Stimulated activated memory B cell treated with anti-CD40 and anti-IgM and Interleukin-4, amounts not matched to agents 10 μg/mL and 1 μg/mL and 100 μg/mL, for 72 hours (primary cell): Measurements from ENCODE around the gene BBS12.
"Not testable (repeated sequence)": the region's sequence is repeated elsewhere in the genome, so short reads cannot be mapped to it uniquely, and the experiment has no call there.

Experiments used
- ATAC-seq: fragments of 150-1000 bp; cut with Tn5 transposase; 2 replicates; pipeline ENCODE4 v1.10.0; 2021
- H3K27ac Mint-ChIP-seq: one replicate; pipeline ENCODE4 v1.8.0; 2022; ENCODE audit warnings: mild to moderate bottlenecking, mixed read lengths
- H3K27me3 Mint-ChIP-seq: one replicate; pipeline ENCODE4 v1.8.0; 2022; ENCODE audit warnings: mixed read lengths
- H3K36me3 Mint-ChIP-seq: one replicate; pipeline ENCODE4 v1.8.0; 2022; ENCODE audit warnings: mixed read lengths
- H3K4me1 Mint-ChIP-seq: one replicate; pipeline ENCODE4 v1.8.0; 2022; ENCODE audit warnings: mixed read lengths
- H3K4me3 Mint-ChIP-seq: one replicate; pipeline ENCODE4 v1.8.0; 2022; ENCODE audit warnings: mild to moderate bottlenecking, moderate library complexity, mixed read lengths
- H3K9me3 Mint-ChIP-seq: one replicate; pipeline ENCODE4 v1.8.0; 2022; ENCODE audit warnings: mixed read lengths

The BBS12 gene

DNA sequence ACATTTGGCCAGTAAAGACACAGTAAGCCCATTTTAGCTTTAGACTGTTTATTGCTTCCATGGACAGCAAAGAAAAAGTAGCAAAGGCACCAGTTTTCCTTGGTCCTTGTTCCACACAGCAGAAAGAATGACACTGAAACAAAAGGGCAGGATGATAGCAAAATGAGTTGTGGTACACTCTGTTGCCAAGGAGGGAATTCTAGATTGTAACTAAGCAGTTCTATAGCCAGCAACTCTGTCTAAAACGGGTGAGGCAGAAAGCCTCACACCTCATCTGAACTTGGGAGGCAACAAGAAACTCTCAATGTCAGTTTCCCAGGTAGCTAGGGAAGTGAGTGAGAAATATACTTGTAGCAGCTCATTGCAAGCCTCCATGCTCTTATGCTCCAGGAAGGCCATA lies 39.2 kb downstream of the BBS12 start:
- H3K36me3 Mint-ChIP-seq: no peaks in the 10 kb centered on the region
- H3K27ac Mint-ChIP-seq: no peak overlapping the region
- no peaks in the 10 kb centered on the region for H3K9me3 Mint-ChIP-seq
- H3K4me1 Mint-ChIP-seq: no peaks in the 10 kb centered on the region
- peaks cover 9% of the 10 kb centered on the region for H3K27me3 Mint-ChIP-seq
- H3K4me3 Mint-ChIP-seq: no peak overlapping the region
- ATAC-seq: no peak

DNA sequence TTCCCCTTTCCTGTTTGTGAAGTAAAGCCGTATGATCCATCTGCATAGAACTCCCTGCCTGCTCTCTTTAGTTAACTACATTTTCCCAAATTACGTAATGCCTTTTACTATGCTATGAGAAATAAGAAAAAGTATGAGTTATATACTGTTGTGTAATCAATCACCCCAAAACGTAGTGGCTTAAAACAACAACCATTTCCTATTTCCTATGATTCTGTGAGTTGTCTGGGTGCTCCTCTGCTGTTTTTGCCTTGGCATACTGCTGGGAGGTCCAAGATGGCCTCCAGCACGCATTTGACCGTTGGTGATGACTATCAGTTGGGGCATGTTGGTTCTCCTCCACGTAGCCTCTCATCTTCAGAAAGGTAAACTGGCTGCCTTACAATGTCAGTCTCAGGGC lies 39.8 kb downstream of the BBS12 start:
- Mint-ChIP-seq H3K4me1 (no peaks in the 10 kb centered on the region), H3K36me3 (no peaks in the 10 kb centered on the region), H3K27me3 (peaks cover 6% of the 10 kb centered on the region), H3K27ac (no peak overlapping the region), H3K9me3 (no peaks in the 10 kb centered on the region), H3K4me3 (no peak overlapping the region)
- ATAC-seq: no peak

DNA sequence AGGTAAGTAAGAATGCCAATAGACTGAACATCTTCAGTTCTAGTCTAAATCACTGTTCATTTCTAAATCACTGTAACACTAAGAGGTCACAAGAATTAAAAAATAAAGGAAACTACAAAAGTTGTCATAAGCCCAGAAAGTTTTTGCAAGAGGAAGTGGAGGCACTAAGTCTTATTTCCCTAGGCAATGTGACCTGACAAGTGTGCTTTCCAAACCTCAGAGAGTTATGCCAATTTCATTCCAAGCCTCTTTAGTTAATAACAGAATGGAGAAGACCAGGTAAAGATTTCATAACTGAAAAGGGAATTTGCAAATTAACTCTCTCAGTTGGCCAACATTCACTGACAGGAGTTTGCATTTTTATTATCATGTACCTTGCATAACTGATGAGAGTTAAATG lies 40.5 kb downstream of the BBS12 start:
- Mint-ChIP-seq H3K9me3 (no peaks in the 10 kb centered on the region), H3K27me3 (no peaks in the 10 kb centered on the region), H3K27ac (no peak overlapping the region)

DNA sequence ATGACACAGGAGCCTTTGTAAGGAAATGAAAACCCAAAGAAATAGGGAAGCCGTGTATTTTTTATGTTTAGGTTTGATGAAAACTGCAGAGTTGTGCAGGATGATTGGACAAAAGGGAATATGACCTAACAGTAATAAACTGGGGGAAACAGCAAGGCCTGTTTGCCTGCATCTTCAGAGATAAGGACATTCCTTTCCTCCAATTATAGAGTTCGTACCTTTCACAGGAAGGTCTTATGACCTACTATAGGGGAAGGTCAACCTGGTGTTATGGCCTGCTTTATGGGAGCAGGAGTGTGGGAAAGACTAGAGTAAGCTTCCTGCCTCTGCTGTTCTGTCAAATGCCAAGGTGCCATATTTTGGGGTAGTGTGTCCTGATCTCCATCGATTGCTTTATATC lies 42.5 kb downstream of the BBS12 start:
- Mint-ChIP-seq H3K27ac (no peak overlapping the region), H3K27me3 (no peaks in the 10 kb centered on the region), H3K4me1 (no peaks in the 10 kb centered on the region), H3K9me3 (no peaks in the 10 kb centered on the region), H3K36me3 (no peaks in the 10 kb centered on the region), H3K4me3 (no peak overlapping the region)
- no peak for ATAC-seq

More for the DNA sequence above, 40.5 kb downstream of the BBS12 start:
- no peaks in the 10 kb centered on the region for H3K36me3 Mint-ChIP-seq
- H3K4me3 Mint-ChIP-seq: no peak overlapping the region
- no peaks in the 10 kb centered on the region for H3K4me1 Mint-ChIP-seq
- ATAC-seq: no peak

DNA sequence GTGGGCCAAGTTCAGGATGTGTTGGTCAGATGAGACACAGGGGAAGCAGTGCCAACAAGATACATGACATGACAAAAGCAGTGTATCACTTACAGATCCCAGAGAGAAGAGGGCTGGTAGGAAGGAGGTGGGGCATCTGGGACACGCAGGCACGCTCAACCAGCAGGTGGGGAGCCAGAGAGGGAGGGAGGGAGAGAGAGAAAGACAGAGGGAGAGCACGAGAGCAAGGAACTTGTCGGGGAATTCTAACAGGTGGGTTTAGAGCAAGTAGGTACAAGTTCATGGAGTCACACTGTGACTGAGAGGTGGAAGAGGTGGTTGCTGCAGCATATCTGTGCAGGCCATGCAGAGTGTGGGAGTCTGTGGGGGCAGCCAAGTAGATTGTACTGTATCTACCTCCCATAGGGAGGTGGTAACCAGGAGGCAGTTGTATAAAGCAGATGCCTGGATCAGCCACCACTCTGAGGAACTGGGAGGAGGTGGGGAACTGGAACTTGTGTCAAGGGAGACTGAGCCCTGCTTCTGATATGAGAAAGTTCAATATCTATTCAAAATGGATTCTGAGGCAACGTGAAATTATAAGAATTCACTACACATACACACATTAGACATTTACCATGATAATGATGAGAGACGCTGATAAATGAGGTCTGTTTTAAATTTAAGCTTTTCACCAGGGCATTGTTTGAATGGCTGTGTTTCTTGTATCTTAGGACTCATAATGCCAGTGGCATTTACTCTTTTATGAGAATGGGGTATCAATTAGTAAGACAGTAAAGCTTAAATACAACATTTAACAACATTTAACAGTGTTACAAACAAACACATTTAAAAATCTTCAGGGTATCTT lies 43.7 kb downstream of the BBS12 start:
- Mint-ChIP-seq H3K36me3 (no peaks in the 10 kb centered on the region), H3K9me3 (no peaks in the 10 kb centered on the region), H3K4me1 (no peaks in the 10 kb centered on the region), H3K27ac (no peak overlapping the region), H3K27me3 (no peaks in the 10 kb centered on the region), H3K4me3 (no peak overlapping the region)
- no peak for ATAC-seq

DNA sequence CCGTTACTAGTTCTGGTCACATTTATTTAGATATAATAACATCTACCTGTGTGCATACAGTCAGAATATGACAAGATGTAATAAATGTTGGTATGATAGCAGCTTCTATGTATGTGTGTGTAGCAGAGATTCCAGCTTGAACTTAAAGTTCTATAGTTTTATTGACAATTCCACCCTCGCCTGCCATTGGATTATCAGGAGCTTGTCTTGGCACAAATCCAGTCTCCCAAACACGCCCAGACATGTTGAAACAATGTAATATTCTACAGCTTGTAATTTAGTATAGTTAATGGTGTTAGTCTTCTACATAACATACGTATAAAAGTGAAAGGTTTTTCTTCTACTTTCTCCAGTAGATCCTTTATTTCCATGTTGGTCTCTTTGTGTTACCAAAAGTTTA lies 44.4 kb downstream of the BBS12 start:
- H3K27ac Mint-ChIP-seq: no peak overlapping the region
- no peak overlapping the region for H3K4me3 Mint-ChIP-seq
- H3K36me3 Mint-ChIP-seq: no peaks in the 10 kb centered on the region
- no peak for ATAC-seq
- no peaks in the 10 kb centered on the region for H3K27me3 Mint-ChIP-seq
- H3K9me3 Mint-ChIP-seq: no peaks in the 10 kb centered on the region
- no peaks in the 10 kb centered on the region for H3K4me1 Mint-ChIP-seq

DNA sequence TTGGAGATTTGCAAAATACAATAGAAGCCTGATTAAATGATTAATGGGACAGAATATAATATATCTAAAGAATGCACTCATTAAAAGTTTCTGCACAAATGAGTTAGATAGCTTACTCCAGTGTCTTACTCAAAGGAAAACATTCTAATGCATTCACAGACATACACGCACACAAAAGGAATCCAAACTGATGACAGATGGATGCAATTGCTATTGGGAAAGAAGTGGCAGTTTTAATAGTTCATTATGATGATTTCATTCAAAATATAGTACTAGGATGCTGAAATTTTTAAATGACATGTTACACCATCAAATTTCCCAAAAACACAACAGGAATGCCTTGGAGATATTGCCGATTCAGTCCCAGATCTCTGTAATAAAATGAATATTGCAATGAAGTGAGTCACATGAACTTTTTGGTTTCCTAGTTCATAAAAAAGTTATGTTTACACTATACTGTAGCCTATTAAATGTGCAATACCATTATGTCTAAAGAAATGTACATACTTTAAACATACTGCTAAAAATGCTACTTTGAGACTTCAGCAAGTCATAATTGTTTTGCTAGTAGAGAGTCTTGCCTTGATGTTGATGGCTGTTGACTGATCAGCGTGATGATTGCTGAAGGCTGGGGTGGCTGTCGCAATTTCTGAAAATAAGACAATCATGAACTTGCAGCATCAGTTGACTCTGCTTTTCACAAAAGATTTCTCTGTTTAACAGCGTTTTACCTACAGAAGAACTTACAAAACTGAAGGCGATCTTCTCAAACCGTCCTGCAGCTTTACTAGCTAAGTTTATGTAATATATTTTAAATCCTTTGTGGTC lies 45.6 kb downstream of the BBS12 start:
- H3K36me3 Mint-ChIP-seq: no peaks in the 10 kb centered on the region
- ATAC-seq: no peak
- H3K4me3 Mint-ChIP-seq: no peak overlapping the region
- no peak overlapping the region for H3K27ac Mint-ChIP-seq
- H3K27me3 Mint-ChIP-seq: peaks cover 5% of the 10 kb centered on the region
- no peaks in the 10 kb centered on the region for H3K4me1 Mint-ChIP-seq
- H3K9me3 Mint-ChIP-seq: no peaks in the 10 kb centered on the region

DNA sequence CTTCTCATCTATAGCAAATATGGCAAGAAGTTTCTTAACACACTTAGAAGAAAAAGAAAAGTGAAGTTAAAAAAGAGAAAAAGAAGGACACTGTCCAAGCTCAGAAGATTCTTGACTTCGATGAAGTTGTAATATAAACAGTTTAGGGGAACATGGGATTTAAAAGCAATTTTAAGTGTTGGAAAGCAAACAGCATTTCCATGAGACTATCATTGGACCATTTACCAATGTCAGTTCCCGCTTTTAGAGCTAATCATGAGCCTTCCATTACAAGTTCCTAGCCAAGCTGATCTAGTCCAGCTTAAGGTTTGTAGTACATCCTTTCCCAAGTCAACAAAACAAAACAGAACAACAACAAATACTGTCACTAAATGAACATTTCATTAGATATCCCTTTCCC lies 49.0 kb downstream of the BBS12 start:
- ATAC-seq: no peak
- Mint-ChIP-seq H3K9me3 (peaks cover 3% of the 10 kb centered on the region), H3K4me3 (no peak overlapping the region), H3K4me1 (peaks cover 6% of the 10 kb centered on the region), H3K36me3 (no peaks in the 10 kb centered on the region), H3K27ac (no peak overlapping the region), H3K27me3 (peaks cover 14% of the 10 kb centered on the region)

DNA sequence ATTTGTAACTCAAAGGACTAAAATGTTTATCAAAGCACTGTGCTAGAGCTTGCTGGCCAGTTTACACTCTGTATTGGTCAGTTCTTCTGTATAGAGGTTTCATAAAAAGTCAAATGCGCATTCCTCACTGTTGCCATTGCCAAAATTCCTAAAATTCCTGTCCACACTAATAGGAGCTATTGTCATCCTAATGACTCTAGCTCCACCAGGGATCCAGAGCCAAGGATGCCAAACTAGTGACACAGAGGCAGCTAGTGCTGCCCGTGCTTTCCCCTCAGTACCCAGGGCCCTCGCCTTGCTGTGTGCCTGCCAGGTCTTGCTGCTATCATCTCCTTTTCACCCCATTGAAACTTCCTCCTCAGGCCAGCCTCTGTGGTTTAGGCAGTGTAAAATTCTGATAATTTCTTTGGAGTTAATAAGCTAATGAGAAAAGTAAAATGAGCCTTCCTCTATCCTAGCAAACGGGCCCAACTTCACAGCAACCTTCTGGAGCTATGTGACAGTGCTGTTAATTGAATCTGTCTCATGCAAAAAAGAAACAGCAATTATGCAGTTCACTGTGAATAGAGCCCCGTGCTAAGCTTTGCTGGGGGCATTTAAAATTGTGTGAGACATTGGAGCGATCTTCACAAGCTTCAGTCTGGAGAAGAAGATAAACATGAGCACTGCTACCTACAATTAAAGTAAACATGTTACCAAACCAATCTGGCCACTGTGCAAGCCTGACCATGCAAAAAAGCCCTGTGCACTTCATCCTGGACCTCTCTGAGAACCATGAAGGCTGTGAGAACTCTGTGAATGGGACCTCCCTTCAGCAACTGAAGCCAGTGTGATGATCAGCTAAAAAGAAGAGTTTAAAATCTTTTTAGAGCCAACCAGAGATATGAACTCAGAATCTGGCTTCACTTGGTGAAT lies 51.1 kb downstream of the BBS12 start:
- peaks cover 14% of the 10 kb centered on the region for H3K27me3 Mint-ChIP-seq
- no peak for ATAC-seq
- no peak overlapping the region for H3K27ac Mint-ChIP-seq
- peaks cover 5% of the 10 kb centered on the region for H3K9me3 Mint-ChIP-seq
- peaks cover 6% of the 10 kb centered on the region for H3K4me1 Mint-ChIP-seq
- no peaks in the 10 kb centered on the region for H3K36me3 Mint-ChIP-seq
- H3K4me3 Mint-ChIP-seq: no peak overlapping the region

DNA sequence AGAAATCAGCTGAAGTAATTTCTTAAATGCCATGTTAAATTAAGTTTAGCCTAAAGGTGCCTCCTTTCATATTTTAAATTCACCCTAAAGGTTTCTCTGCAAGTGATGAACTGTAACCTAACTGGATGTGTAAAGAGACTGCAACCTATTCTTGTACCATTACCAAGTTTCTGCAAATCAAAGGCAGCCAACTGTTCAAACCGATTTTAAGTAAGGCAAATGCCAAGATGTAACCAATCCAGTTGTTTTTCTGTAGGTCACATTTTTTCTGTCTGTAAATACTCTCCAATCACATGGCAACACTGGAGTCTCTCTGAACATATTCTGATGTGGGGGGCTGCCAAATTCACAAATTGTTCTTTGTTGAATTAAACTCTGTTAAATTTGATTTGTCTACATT lies 51.8 kb downstream of the BBS12 start:
- H3K36me3 Mint-ChIP-seq: no peaks in the 10 kb centered on the region
- peaks cover 14% of the 10 kb centered on the region for H3K27me3 Mint-ChIP-seq
- H3K9me3 Mint-ChIP-seq: peaks cover 5% of the 10 kb centered on the region
- H3K27ac Mint-ChIP-seq: no peak overlapping the region
- no peak overlapping the region for H3K4me3 Mint-ChIP-seq
- no peak for ATAC-seq
- peaks cover 6% of the 10 kb centered on the region for H3K4me1 Mint-ChIP-seq

DNA sequence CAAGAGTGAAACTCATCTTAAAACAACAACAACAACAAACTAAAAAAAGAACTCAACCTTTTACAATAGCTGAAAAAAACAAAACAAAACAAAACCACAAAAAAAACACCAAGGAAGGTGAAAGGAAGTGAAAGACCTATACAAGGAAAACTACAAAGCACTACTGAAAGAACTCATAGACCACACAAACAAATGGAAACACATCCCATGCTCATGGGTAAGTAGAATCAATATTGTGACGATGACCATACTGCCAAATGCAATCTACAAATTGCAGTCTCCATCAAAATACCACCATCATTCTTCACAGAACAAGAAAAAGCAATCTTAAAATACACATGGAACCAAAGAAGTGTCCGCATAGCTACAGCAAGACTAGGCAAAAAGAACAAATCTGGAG lies 52.6 kb downstream of the BBS12 start:
- H3K27me3 Mint-ChIP-seq: peaks cover 14% of the 10 kb centered on the region

DNA sequence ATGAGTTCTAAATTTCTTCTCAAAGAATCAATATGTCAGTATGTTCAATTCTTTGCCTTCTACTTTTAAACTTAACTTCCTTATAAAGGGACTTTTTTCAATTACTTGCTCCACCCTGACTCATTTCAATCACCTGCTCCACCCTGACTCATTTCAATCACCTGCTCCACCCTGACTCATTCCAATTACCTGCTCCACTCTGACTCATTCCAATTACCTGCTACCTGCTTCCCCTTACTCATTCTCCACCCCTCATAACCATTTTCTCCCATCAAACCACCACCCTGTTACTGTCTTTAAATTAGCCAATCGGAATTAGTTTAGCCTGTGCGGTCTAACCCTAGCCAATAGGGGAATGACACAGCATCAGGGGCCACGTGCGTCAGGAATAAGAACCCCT lies 53.8 kb downstream of the BBS12 start:
- not testable (repeated sequence) for H3K9me3 Mint-ChIP-seq, H3K27ac Mint-ChIP-seq, H3K4me1 Mint-ChIP-seq, H3K36me3 Mint-ChIP-seq, H3K4me3 Mint-ChIP-seq, ATAC-seq
- H3K27me3 Mint-ChIP-seq: peaks cover 14% of the 10 kb centered on the region

More for the DNA sequence above, 52.6 kb downstream of the BBS12 start:
- peaks cover 5% of the 10 kb centered on the region for H3K9me3 Mint-ChIP-seq
- no peaks in the 10 kb centered on the region for H3K36me3 Mint-ChIP-seq
- H3K4me1 Mint-ChIP-seq: peaks cover 6% of the 10 kb centered on the region
- H3K4me3 Mint-ChIP-seq: no peak overlapping the region
- H3K27ac Mint-ChIP-seq: no peak overlapping the region
- no peak for ATAC-seq

DNA sequence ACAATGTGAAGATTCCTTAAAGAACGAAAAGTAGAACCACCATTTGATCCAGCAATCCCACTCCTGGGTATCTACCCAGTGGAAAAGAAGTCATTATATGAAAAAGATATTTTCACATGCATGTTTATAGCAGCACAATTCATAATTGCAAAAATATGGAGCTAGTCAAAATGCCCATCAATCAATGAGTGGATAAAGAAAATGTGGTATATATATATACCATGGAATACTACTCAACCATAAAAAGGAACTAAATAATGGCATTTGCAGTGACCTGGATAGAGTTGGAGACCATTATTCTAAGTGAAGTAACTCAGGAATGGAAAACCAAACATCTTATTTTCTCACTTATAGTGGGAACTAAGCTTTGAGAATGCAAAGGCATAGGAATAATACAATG lies 54.4 kb downstream of the BBS12 start:
- H3K27me3 Mint-ChIP-seq: peaks cover 14% of the 10 kb centered on the region
- not testable (repeated sequence) for H3K4me1 Mint-ChIP-seq, H3K9me3 Mint-ChIP-seq, H3K27ac Mint-ChIP-seq, H3K36me3 Mint-ChIP-seq, ATAC-seq, H3K4me3 Mint-ChIP-seq

DNA sequence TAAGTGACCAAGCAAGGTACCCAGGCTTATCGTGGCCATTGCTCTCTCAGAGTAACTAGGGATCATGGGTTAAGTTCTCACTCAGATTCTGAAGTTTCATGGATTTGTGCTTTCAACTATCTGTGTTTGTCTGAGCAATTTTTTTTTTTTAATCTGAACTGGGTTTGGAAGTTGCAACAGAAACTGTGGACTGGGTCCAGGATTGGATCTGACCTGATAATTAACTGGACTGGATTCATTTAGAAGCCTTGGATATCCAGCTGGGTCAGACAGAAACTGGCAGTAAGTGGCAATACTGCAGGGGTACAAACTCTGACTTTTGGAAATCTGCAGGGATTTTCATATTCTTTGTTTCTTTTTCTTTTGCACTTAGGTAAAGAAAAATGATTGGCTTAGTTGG lies 55.4 kb downstream of the BBS12 start:
- ATAC-seq: no peak
- Mint-ChIP-seq H3K4me3 (no peak overlapping the region), H3K27me3 (peaks cover 10% of the 10 kb centered on the region), H3K27ac (no peak overlapping the region), H3K4me1 (peaks cover 6% of the 10 kb centered on the region), H3K9me3 (peaks cover 5% of the 10 kb centered on the region), H3K36me3 (no peaks in the 10 kb centered on the region)

DNA sequence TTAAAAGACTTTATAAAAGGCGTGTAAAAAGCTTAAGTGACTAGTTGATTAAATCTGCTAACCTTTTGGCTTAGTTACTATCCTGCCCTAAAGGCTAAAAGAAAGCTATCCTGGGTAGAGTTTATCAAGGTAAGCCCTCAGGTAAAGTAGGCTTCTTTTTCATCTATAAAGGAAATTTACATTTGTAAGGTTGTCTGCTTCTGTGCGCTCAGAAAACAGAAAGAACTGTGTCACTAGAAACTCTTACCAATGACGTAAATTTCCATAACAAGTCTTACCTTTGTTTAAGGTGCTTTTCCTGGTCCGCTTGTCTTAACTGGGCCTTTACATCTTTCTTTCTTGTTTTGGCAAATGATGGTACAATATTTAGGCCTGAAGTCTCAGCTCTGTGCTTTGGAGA lies 56.4 kb downstream of the BBS12 start:
- no peak overlapping the region for H3K4me3 Mint-ChIP-seq
- peaks cover 6% of the 10 kb centered on the region for H3K4me1 Mint-ChIP-seq
- no peak overlapping the region for H3K27ac Mint-ChIP-seq
- peaks cover under 1% of the 10 kb centered on the region for H3K27me3 Mint-ChIP-seq
- H3K9me3 Mint-ChIP-seq: peaks cover 5% of the 10 kb centered on the region
- no peak for ATAC-seq
- H3K36me3 Mint-ChIP-seq: no peaks in the 10 kb centered on the region
